H1 (cell line): Measurements from ENCODE around the gene NR3C1. TPM values are rescaled to one million over a fixed set of nuclear protein-coding genes. Genes with fewer than 3 reads are reported as not detected.

Experiments
- CTCF ChIA-PET: fragments of 300-600 bp; sonication (Branson Sonifier 250); formaldehyde crosslinking; loops from one replicate; lab custom pipeline; 2021; ENCODE audit not compliant: partially characterized antibody; lab: Charles Lee
- POLR2A ChIA-PET: fragments of 300-600 bp; sonication (Branson Sonifier 250); formaldehyde crosslinking; loops from one replicate; lab custom pipeline; 2021; ENCODE audit warnings: inconsistent platforms; ENCODE audit not compliant: partially characterized antibody; lab: Charles Lee
- DNase-seq, 2 experiments: peaks; one replicate each; pipeline versions ENCODE4 v3.0.0 to v3.0.0-alpha.2; 2010 to 2022; ENCODE audit warnings: low spot score in 2 of 2, low read depth in 1 of 2, mixed read lengths in 1 of 2
- FAIRE-seq: peaks from 2 replicates; lab custom pipeline; 2011; peaks lifted over from hg19 to GRCh38; lab: Jason Lieb, UNC
- H2AFZ ChIP-seq: 2 replicates; pipeline ENCODE4 v1.8.1; 2012; ENCODE audit warnings: low read length, inconsistent platforms
- H2AK5ac ChIP-seq: 2 replicates; pipeline ENCODE4 v1.6.1; 2013; ENCODE audit warnings: low read depth, low read length
- H2BK120ac ChIP-seq: replicated peaks from 2 replicates; pipeline ENCODE3; 2013; ENCODE audit warnings: low read depth, low read length, inconsistent platforms
- H2BK12ac ChIP-seq: 2 replicates; pipeline ENCODE4 v1.6.1; 2013; ENCODE audit warnings: low read depth, low read length
- H2BK15ac ChIP-seq: 2 replicates; pipeline ENCODE4 v1.6.1; 2013; ENCODE audit warnings: low read length
- H2BK20ac ChIP-seq: 2 replicates; pipeline ENCODE4 v1.6.1; 2013; ENCODE audit warnings: low read length
- H2BK5ac ChIP-seq: 2 replicates; pipeline ENCODE4 v1.6.1; 2013; ENCODE audit warnings: low read depth, low read length
- H3K14ac ChIP-seq: 2 replicates; pipeline ENCODE4 v1.6.1; 2013; ENCODE audit warnings: inconsistent platforms; ENCODE audit not compliant: insufficient read length
- H3K18ac ChIP-seq: 2 replicates; pipeline ENCODE4 v1.6.1; 2013; ENCODE audit warnings: low read length; ENCODE audit errors: extremely low read depth
- H3K23ac ChIP-seq: 2 replicates; pipeline ENCODE4 v1.6.1; 2013; ENCODE audit warnings: inconsistent platforms; ENCODE audit not compliant: insufficient read length
- H3K23me2 ChIP-seq: 2 replicates; pipeline ENCODE4 v1.6.1; 2013; ENCODE audit warnings: low read depth, low read length
- H3K27ac ChIP-seq: 2 replicates; pipeline ENCODE4 v1.6.1; 2011; ENCODE audit warnings: low read depth, low read length, inconsistent platforms
- H3K27me3 ChIP-seq, 4 experiments: replicated peaks in 1 of 4; 1 replicate in 1 of 4; 2 replicates in 3 of 4; pipeline versions ENCODE4 v1.6.1 to v1.8.1; 2011 to 2013; ENCODE audit warnings: low read length in 3 of 4, mild to moderate bottlenecking in 3 of 4, inconsistent platforms in 2 of 4, mixed read lengths in 2 of 4, moderate library complexity in 1 of 4; ENCODE audit not compliant: control insufficient read depth in 3 of 4, insufficient read depth in 3 of 4; ENCODE audit errors: extremely low read depth in 1 of 4
- H3K36me3 ChIP-seq, 4 experiments: 2 replicates each; pipeline versions ENCODE4 v1.6.1 to v1.8.1; 2011 to 2013; ENCODE audit warnings: mild to moderate bottlenecking in 4 of 4, low read length in 3 of 4, moderate library complexity in 2 of 4, control low read depth in 1 of 4, inconsistent platforms in 1 of 4; ENCODE audit not compliant: insufficient read depth in 4 of 4, control insufficient read depth in 2 of 4
- H3K4ac ChIP-seq: replicated peaks from 2 replicates; pipeline ENCODE3; 2013; ENCODE audit warnings: low read length, low read depth, mixed read lengths, inconsistent platforms; ENCODE audit not compliant: insufficient read length
- H3K4me1 ChIP-seq, 4 experiments: replicated peaks in 1 of 4; 1 replicate in 1 of 4; 2 replicates in 3 of 4; pipeline versions ENCODE4 v1.6.1 to v1.8.1; 2011 to 2013; ENCODE audit warnings: low read length in 3 of 4, inconsistent platforms in 2 of 4, mixed read lengths in 1 of 4; ENCODE audit not compliant: insufficient read depth in 4 of 4, control insufficient read depth in 3 of 4
- H3K4me2 ChIP-seq, 2 experiments: 2 replicates each; pipeline versions ENCODE4 v1.6.1 to v1.8.1; 2011 to 2013; ENCODE audit warnings: low read depth in 2 of 2, low read length in 2 of 2, control low read depth in 1 of 2, inconsistent platforms in 1 of 2, mild to moderate bottlenecking in 1 of 2; ENCODE audit not compliant: insufficient read depth in 1 of 2
- H3K4me3 ChIP-seq, 4 experiments: fragments of 200-600, 300-600 bp in 1 of 4; sonication (generic), shearing (Covaris generic), sonication (Bioruptor Twin) in 1 of 4; 2 replicates each; pipeline versions ENCODE4 v1.5.1 to v1.8.1; 2011 to 2016; ENCODE audit warnings: low read length in 4 of 4, low read depth in 3 of 4, control low read depth in 2 of 4, inconsistent platforms in 2 of 4, mild to moderate bottlenecking in 2 of 4, mixed read lengths in 1 of 4, moderate library complexity in 1 of 4; ENCODE audit not compliant: insufficient read depth in 2 of 4; ENCODE audit errors: extremely low read depth in 1 of 4
- H3K56ac ChIP-seq: replicated peaks from 2 replicates; pipeline ENCODE3; 2013; ENCODE audit warnings: low read depth, mild to moderate bottlenecking, mixed read lengths, low read length, inconsistent platforms; ENCODE audit not compliant: insufficient read length
- H3K79me1 ChIP-seq: 2 replicates; pipeline ENCODE4 v1.6.1; 2013; ENCODE audit warnings: low read depth, low read length, control low read depth
- H3K79me2 ChIP-seq, 2 experiments: 2 replicates each; pipeline versions ENCODE4 v1.6.1 to v1.8.1; 2012 to 2013; ENCODE audit warnings: low read length in 2 of 2, mild to moderate bottlenecking in 2 of 2, inconsistent platforms in 1 of 2; ENCODE audit not compliant: insufficient read depth in 2 of 2, control insufficient read depth in 1 of 2
- H3K9ac ChIP-seq, 4 experiments: replicated peaks in 1 of 4; 1 replicate in 1 of 4; 2 replicates in 3 of 4; pipeline versions ENCODE4 v1.6.1 to v1.8.1; 2011 to 2013; ENCODE audit warnings: low read depth in 3 of 4, low read length in 3 of 4, control low read depth in 2 of 4, mild to moderate bottlenecking in 2 of 4, moderate library complexity in 2 of 4, inconsistent platforms in 1 of 4; ENCODE audit errors: extremely low read depth in 1 of 4
- H3K9me3 ChIP-seq, 2 experiments: 2 replicates each; pipeline versions ENCODE4 v1.6.1 to v1.8.1; 2012 to 2013; ENCODE audit warnings: mild to moderate bottlenecking in 2 of 2, moderate library complexity in 2 of 2, control low read depth in 1 of 2, inconsistent platforms in 1 of 2, low read depth in 1 of 2, low read length in 1 of 2, mixed read lengths in 1 of 2; ENCODE audit not compliant: insufficient read depth in 2 of 2
- H4K20me1 ChIP-seq, 2 experiments: replicated peaks in 1 of 2; 2 replicates each; pipeline versions ENCODE3 to v1.8.1; 2011 to 2013; ENCODE audit warnings: inconsistent platforms in 2 of 2, low read length in 2 of 2, mild to moderate bottlenecking in 1 of 2; ENCODE audit not compliant: insufficient read depth in 2 of 2, control insufficient read depth in 1 of 2
- H4K5ac ChIP-seq: 2 replicates; pipeline ENCODE4 v1.6.1; 2013; ENCODE audit warnings: low read length, low read depth, mixed read lengths, inconsistent platforms; ENCODE audit not compliant: insufficient read length
- H4K8ac ChIP-seq: 2 replicates; pipeline ENCODE4 v1.8.0; 2013; ENCODE audit warnings: mild to moderate bottlenecking, moderate library complexity, low read length, inconsistent platforms; ENCODE audit not compliant: insufficient read depth; ENCODE audit errors: extremely low read depth
- H4K91ac ChIP-seq: replicated peaks from 2 replicates; pipeline ENCODE3; 2013; ENCODE audit warnings: low read length, mixed read lengths, inconsistent platforms; ENCODE audit not compliant: insufficient read length
- CBX5 ChIP-seq: fragments of 300-800, 300-1000 bp; sonication (generic); IDR thresholded peaks from 2 replicates; pipeline ENCODE4 v1.7.1; 2016; ENCODE audit warnings: antibody characterized with exemption, low read length, low read depth
- CREB1 ChIP-seq: IDR thresholded peaks from 2 replicates; pipeline ENCODE4 v1.6.1; 2012; ENCODE audit warnings: inconsistent platforms
- GTF2F1 ChIP-seq: IDR thresholded peaks from 2 replicates; pipeline ENCODE4 v1.6.1; 2012; ENCODE audit warnings: low read depth, low read length, improper control_type of control experiment, borderline replicate concordance
- RNF2 ChIP-seq: fragments of 200-900, 300-1000 bp; sonication (generic); IDR thresholded peaks from 2 replicates; pipeline ENCODE4 v1.7.1; 2016; ENCODE audit warnings: borderline replicate concordance, low read depth, mild to moderate bottlenecking, antibody characterized with exemption, low read length; ENCODE audit not compliant: poor library complexity, severe bottlenecking; ENCODE audit errors: missing control alignments
- SIX5 ChIP-seq: IDR thresholded peaks from 2 replicates; pipeline ENCODE4 v1.6.1; 2011; ENCODE audit warnings: mild to moderate bottlenecking, low read depth, low read length
- SP1 ChIP-seq: IDR thresholded peaks from 2 replicates; pipeline ENCODE4 v1.6.1; 2011; ENCODE audit warnings: low read depth, low read length
- WGBS, 2 experiments: shearing (Covaris generic) in 1 of 2; methylation state at CpG; one replicate each; pipeline versions ENCODE4 v1.1.6 to v1.1.7; 2013 to 2015; ENCODE audit warnings: low lambda C conversion rate in 2 of 2, mixed read lengths in 2 of 2, inconsistent platforms in 1 of 2, low coverage in 1 of 2, missing lambda C conversion rate in 1 of 2; ENCODE audit not compliant: insufficient replicate concordance in 2 of 2, insufficient coverage in 1 of 2, insufficient read length in 1 of 2; ENCODE audit errors: extremely low coverage in 1 of 2, missing lambda C conversion rate in 1 of 2; 5-methylcytosine and 5-hydroxymethylcytosine counted together
- polyA plus RNA-seq, 7 experiments: library from polyadenylated mRNA; depleted of rRNA in 3 of 7; stranded (reverse) in 5 of 7; unstranded in 2 of 7; fragments of >200 nt in 5 of 7; fragments of 200-250 nt in 2 of 7; gene quantifications; 1 replicate in 5 of 7; 2 replicates in 1 of 7; 4 replicates in 1 of 7; pipeline versions ENCODE4 v1.2.1 to v1.2.3, GENCODE V29; 2011 to 2013; ENCODE audit warnings: missing spikeins in 2 of 7, mixed read lengths in 2 of 7
- total RNA-seq: library from RNA; stranded (reverse); fragmentation: NEBNext Ultra II Directional; extraction: Animal tissue kit (Norgen Biotek cat#: 25700); gene quantifications from 2 replicates; pipeline ENCODE4 v1.2.1, GENCODE V29; 2021

NR3C1 gene
- total and polyA plus RNA-seq, 2 of the 8 experiments (the other 6 are each of a cell fraction or from before 2014, with no cell fraction given) = 1.7 to 5.4 TPM

GRCh38 chr5:143445776-143446175 lies 42.3 kb upstream of the NR3C1 start:
- no peaks in the 10 kb centered on the region for H4K20me1 ChIP-seq
- TF ChIP-seq GTF2F1 = no peak
- TF ChIP-seq SIX5 = no peak
- no peak for TF ChIP-seq RNF2
- no peak for TF ChIP-seq SP1
- TF ChIP-seq CBX5 = no peak
- no peak for TF ChIP-seq CREB1
- H3K56ac ChIP-seq = no peak overlapping the region
- no peak overlapping the region for H4K91ac ChIP-seq
- no peaks in the 10 kb centered on the region for H3K9me3 ChIP-seq
- no peaks in the 10 kb centered on the region for H3K23me2 ChIP-seq
- no peaks in the 10 kb centered on the region for H3K4me1 ChIP-seq
- H4K5ac ChIP-seq = no peak overlapping the region
- no peak overlapping the region for H2AK5ac ChIP-seq
- H3K9ac ChIP-seq = no peak overlapping the region
- H3K4me3 ChIP-seq = no peak overlapping the region
- H4K8ac ChIP-seq = no peak overlapping the region
- H3K23ac ChIP-seq = no peak overlapping the region
- H3K36me3 ChIP-seq = no peaks in the 10 kb centered on the region
- no peaks in the 10 kb centered on the region for H3K79me2 ChIP-seq
- FAIRE-seq = no peak
- CTCF ChIA-PET = interaction anchor here (0.8 kb wide), 1 partner anchor 13 kb away, joined by 3 read pairs; no protein-coding TSS in a partner anchor
- no peak overlapping the region; the same call in 1 of the 2 replicates for H2AFZ ChIP-seq
- POLR2A ChIA-PET = no interaction called here
- H2BK5ac ChIP-seq = no peak overlapping the region
- H3K14ac ChIP-seq = no peak overlapping the region
- WGBS, 2 experiments = 68% methylated on average over 3 of the region's 3 CpGs; no CpG with 5 or more reads in 1 of the 2 experiments
- H2BK20ac ChIP-seq = no peak overlapping the region
- no peak overlapping the region for H3K4me2 ChIP-seq
- no peak for DNase-seq
- no peak overlapping the region for H2BK15ac ChIP-seq
- H3K79me1 ChIP-seq = no peaks in the 10 kb centered on the region
- H3K18ac ChIP-seq = no peak overlapping the region
- no peaks in the 10 kb centered on the region for H3K27me3 ChIP-seq
- H2BK12ac ChIP-seq = no peak overlapping the region
- H3K27ac ChIP-seq = no peak overlapping the region
- no peak overlapping the region for H3K4ac ChIP-seq
- H2BK120ac ChIP-seq = no peak overlapping the region
